C4-2B (cell line): Measurements from ENCODE around the gene BSG.

Source experiments
- H3K27ac ChIP-seq: fragments of 450-650 bp; 2 replicates; pipeline ENCODE4 v1.5.1; 2017
- ZFX ChIP-seq: fragments of 450-650 bp; IDR thresholded peaks from 2 replicates; pipeline ENCODE4 v1.6.1; 2017
- TF ChIP-seq, protein P1 (sequence below): fragments of 450-650 bp; conservative IDR thresholded peaks from 2 replicates; pipeline ENCODE4 v1.5.1; 2017; ENCODE audit warnings: mild to moderate bottlenecking

The BSG gene

DNA sequence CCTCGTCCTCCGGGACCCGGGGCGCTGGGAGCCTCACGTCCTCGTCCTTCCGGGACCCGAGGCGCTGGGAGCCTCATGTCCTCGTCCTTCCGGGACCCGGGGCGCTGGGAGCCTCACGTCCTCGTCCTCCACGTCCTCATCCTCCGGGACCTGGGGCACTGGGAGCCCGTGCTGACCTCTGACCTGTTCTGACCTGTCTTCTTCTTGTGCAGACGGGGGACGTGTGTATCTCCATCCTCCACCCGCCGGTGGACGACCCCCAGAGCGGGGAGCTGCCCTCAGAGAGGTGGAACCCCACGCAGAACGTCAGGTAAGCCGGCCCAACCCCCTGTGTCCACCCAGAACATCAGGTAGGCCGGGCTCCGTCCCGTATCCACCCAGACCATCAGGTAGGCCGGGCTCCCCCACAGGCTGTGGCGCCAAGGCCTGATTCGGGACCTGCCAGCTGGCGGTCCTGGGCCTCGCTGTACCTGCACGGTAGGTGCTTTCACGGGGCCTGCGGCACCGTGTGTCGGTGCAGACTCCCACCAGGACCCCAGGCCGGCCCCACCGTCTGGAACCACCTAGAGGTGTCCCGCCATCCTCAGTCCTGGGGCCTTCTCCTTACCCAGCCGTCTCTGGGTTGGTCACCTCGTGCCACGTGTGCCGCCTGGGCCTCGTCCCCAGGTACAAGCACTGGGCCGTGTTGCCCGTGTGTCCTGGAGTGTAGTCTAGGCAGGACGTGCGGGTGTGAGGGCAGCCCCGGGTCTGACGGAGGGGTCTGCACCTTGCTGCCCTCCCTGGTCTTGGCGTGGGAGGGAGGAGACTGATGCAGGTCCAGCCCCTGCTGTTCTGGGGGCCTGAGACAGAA is 36.1 kb upstream of the BSG start:
- peak overlapping the region; percentile 68 for H3K27ac ChIP-seq
- TF ChIP-seq, protein P1, sequence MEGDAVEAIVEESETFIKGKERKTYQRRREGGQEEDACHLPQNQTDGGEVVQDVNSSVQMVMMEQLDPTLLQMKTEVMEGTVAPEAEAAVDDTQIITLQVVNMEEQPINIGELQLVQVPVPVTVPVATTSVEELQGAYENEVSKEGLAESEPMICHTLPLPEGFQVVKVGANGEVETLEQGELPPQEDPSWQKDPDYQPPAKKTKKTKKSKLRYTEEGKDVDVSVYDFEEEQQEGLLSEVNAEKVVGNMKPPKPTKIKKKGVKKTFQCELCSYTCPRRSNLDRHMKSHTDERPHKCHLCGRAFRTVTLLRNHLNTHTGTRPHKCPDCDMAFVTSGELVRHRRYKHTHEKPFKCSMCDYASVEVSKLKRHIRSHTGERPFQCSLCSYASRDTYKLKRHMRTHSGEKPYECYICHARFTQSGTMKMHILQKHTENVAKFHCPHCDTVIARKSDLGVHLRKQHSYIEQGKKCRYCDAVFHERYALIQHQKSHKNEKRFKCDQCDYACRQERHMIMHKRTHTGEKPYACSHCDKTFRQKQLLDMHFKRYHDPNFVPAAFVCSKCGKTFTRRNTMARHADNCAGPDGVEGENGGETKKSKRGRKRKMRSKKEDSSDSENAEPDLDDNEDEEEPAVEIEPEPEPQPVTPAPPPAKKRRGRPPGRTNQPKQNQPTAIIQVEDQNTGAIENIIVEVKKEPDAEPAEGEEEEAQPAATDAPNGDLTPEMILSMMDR, result no peak
- TF ChIP-seq ZFX, result no peak

DNA sequence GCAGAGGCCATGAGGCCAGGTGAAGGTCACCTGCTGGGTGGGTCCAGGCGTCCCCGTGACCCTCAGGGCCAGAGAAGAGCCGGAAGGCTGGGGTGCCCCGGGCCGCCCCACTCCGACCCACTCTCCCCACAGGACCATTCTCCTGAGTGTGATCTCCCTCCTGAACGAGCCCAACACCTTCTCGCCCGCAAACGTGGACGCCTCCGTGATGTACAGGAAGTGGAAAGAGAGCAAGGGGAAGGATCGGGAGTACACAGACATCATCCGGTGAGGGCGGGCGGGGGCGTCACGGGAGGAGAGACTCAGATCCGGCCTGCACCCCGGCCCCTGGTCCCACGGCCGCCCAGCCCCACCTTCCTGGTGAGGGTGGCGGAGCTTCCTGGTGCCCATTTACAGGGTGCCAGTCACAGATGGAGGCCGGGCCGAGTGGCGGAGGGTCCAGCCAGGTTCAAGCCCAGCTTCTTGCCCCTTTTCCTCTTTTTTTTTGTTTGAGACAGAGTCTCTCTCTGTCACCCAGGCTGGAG is 35.5 kb upstream of the BSG start:
- TF ChIP-seq, protein P1, result no peak
- no peak for TF ChIP-seq ZFX
- H3K27ac ChIP-seq, result no peak overlapping the region

DNA sequence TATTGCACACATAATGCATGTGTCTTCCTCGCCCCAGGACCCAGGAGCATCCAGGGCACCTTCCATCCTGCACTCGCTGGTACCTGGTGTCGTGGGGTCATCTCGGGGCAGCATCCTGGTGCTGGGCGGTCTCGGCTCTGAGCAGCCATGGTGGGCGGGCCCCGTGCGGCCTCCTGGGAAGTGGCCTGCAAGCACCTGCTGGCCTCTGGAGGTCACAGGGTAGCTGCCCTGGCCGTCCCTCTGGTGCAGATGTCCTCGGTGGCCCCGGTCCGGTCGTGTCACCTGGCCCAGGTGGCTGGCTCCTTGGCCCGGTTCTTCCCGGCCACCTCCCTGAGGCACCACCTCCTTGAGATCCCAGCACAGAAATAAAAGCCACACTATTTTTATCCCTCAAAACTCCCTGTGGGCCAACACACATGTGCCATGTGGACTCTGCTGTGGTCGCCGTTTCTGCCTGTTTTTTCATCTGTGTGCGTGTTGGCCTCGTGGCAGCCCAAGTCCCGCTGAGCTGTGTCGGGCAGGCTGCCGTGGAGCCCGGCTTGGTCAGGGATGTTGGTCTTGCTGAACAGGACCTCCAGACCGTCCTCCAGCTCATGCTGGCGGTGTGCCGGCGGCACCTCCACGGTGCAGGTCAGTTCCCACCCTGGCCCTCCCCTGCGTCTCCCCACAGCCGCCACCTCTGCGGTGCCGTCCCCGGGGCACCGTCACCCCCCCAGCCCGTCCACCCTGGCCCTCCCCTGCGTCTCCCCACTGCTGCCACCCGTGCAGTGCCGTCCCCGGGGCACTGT is 33.6 kb upstream of the BSG start:
- H3K27ac ChIP-seq, result no peak overlapping the region
- TF ChIP-seq, protein P1, result no peak
- no peak for TF ChIP-seq ZFX

DNA sequence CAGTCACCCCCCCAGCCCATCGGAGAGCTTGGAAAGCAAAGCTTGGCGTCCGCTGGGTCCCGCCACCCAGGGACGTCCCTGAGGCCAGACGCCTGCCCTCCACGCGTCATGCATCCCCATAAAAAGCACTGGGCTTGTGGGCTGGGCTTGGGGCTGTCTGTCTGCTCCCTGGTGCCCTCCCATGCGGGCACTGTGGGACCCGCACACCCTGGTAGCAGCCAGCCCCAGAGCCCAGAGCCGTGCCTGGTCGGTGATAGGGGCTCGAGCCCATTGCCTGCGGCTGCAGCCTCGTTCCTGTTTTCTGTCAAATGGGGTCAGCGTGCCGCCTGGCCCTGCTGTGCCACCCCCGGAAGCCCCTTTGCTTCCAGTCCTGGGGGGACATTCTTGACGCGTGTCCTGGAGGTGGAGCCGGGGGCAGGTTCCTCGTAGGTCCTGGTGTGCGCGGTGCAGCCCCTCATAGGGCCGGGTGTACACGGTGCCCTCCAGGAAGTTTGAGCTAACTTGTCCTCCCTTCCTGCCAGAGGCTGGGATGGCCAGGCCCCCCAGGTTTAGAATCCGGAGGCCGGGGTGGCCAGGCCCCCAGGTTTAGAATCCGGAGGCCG is 32.9 kb upstream of the BSG start:
- TF ChIP-seq ZFX, result no peak
- TF ChIP-seq, protein P1, result no peak
- no peak overlapping the region for H3K27ac ChIP-seq

DNA sequence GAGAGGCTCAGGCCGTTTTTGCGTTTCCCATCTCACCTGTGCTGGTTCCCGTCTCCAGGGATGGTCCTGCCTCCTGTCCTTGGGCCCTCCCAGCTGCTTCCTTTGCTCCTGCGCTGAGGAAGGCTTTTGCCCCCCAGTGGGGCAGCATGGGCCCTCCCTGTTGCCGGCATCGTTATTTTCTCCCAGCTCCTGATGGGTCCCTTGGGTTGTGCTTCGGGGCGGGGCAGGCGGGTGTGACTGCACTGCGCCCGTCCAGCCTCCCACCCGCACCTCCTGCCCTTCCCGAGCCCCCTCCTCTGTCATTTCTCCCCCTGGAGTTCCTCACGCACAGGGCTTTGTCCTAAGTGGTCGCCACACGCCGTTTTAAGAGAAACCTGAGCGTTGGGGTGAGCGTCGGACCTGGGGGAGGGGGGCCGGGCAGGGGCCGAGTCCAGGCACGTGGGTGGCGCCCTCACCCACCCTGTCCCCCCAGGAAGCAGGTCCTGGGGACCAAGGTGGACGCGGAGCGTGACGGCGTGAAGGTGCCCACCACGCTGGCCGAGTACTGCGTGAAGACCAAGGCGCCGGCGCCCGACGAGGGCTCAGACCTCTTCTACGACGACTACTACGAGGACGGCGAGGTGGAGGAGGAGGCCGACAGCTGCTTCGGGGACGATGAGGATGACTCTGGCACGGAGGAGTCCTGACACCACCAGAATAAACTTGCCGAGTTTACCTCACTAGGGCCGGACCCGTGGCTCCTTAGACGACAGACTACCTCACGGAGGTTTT is 31.3 kb upstream of the BSG start:
- TF ChIP-seq, protein P1, result no peak
- no peak for TF ChIP-seq ZFX
- no peak overlapping the region for H3K27ac ChIP-seq

DNA sequence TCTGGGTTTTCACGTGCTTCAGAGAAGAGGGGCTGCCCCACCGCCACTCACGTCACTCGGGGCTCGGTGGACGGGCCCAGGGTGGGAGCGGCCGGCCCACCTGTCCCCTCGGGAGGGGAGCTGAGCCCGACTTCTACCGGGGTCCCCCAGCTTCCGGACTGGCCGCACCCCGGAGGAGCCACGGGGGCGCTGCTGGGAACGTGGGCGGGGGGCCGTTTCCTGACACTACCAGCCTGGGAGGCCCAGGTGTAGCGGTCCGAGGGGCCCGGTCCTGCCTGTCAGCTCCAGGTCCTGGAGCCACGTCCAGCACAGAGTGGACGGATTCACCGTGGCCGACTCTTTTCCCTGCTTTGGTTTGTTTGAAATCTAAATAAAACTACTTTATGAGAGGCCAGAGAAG is 30.7 kb upstream of the BSG start:
- H3K27ac ChIP-seq, result no peak overlapping the region
- TF ChIP-seq, protein P1, result no peak
- TF ChIP-seq ZFX, result no peak
